IPS-18a (cell line): ENCODE data around the gene MFAP3L.
A peak's percentile ranks its signal among the peaks of the same experiment; 100 is the strongest.
"Not testable (repeated sequence)": the region's sequence is repeated elsewhere in the genome, so short reads cannot be mapped to it uniquely, and the experiment has no call there.

Source experiments
- H3K27ac ChIP-seq: one replicate; pipeline ENCODE4 v1.5.1; 2013; ENCODE audit warnings: low read length
- H3K27me3 ChIP-seq: one replicate; pipeline ENCODE4 v1.6.1; 2013; ENCODE audit warnings: mild to moderate bottlenecking, low read length; ENCODE audit not compliant: control insufficient read depth, insufficient read depth
- H3K36me3 ChIP-seq: one replicate; pipeline ENCODE4 v1.6.1; 2013; ENCODE audit warnings: low read depth, low read length; ENCODE audit not compliant: control insufficient read depth
- H3K4me1 ChIP-seq: one replicate; pipeline ENCODE4 v1.6.1; 2013; ENCODE audit warnings: low read depth, low read length; ENCODE audit not compliant: control insufficient read depth
- H3K4me3 ChIP-seq: one replicate; pipeline ENCODE4 v1.5.1; 2013; ENCODE audit warnings: low read length
- H3K9ac ChIP-seq: one replicate; pipeline ENCODE4 v1.6.1; 2013; ENCODE audit warnings: mild to moderate bottlenecking, low read length, moderate library complexity
- H3K9me3 ChIP-seq: one replicate; pipeline ENCODE4 v1.6.1; 2013; ENCODE audit warnings: low read depth, low read length; ENCODE audit not compliant: control insufficient read depth

The MFAP3L gene

DNA sequence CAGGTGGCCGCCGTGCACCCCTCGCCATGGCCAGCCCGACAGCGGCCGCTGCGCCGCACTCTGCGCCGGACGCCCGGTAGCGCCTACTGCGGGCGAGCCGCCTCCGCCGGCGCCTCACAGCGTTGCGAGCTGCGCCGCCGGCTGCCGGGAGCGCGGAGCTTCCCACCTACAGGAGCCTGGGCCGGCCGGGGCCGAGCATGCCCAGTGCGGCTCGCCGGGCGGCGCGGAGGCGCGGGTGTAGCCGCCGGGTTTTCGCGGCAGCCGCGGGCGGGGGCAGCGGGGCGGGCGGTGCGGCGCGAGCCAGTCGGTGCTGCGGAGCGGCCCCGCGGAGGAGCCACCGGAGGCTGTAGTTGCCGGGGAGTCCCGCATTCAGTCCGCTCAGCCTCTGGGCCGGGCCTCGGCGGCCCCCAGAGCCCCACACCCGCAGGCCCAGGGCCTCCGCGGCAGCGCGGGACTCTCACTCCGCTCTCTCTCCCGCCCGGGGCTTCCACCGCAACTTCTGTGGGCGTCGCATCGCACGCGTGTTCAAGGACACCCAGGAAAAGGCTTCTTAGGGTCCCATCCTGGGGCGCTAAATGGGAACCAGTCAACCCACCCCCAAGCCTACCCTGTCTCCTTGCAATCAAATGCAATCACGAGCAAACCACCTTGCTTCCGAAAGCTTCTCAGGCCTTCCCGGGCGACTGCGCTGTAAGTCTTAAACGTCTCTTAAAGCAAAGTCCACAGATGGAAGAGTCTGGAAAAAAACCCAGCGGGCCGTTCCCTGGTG lies at the start of gene MFAP3L:
TSS of gene MFAP3L (minus strand) at position 143 of the 769 bp plus-strand sequence. CDS start 20,518 bp downstream, outside the sequence.
- Histone ChIP-seq H3K9me3 (no peaks in the 10 kb centered on the region), H3K9ac (peak within 1 kb of the TSS; percentile 78), H3K4me3 (peak within 1 kb of the TSS; percentile 86), H3K36me3 (no peaks in the 10 kb centered on the region), H3K27me3 (peaks cover 45% of the 10 kb centered on the region), H3K27ac (peak within 1 kb of the TSS; percentile 37), H3K4me1 (peaks cover 11% of the 10 kb centered on the region)

DNA sequence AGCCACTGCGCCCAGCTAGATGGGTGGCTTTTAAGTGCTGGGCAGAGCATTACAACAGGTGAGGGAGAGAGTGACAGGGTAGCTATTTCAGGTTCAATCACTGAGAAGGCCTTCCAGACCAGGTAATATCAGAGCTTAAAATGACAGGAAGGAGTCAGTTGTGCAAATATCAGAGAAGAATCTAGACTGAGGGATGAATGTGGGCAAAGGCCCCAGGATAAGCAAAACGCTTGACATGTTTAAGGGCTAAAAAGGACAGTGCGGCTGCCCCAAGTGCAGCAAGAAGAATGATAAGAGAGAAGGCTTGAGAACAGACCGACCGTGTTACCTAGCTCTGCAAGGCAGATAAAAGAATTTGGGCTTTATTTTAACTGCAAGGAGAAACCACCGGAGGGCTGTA lies 45.0 kb upstream of the MFAP3L start:
- no peak overlapping the region for H3K9ac ChIP-seq
- H3K4me1 ChIP-seq: no peaks in the 10 kb centered on the region
- no peaks in the 10 kb centered on the region for H3K9me3 ChIP-seq
- peaks cover 42% of the 10 kb centered on the region for H3K36me3 ChIP-seq
- no peaks in the 10 kb centered on the region for H3K27me3 ChIP-seq
- no peak overlapping the region for H3K4me3 ChIP-seq
- no peak overlapping the region for H3K27ac ChIP-seq

DNA sequence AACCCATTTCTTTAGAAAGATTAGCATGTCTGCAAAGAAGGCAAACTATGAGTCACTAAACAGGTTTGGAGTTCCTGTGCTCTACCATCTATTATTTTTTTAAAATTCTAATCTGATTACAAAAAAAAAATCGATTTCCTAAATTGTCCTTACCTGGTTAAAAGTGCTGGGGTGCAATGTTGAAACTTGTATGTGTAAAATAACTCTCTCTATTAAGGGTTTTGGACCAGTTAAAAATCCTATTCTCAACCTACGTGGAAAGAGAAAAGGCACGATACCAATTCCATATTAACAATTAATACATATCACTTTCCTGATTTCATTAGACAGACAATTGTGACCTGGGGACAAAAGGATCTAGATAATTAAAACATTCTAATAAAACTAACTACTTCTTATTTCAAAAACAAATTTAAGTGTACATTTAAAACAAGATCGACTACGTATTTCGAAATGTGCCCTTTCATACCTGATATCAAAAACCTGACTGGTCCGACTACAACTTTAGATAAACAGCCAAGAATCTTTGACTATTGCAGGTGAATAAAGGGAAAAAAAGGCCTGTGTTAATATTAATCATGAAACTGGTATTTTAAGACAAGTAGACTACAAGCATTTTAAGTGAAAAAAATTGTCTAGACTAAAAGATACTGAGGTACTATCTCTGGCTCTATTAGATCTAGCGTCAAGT lies 42.4 kb upstream of the MFAP3L start:
- peaks cover 42% of the 10 kb centered on the region for H3K36me3 ChIP-seq
- H3K4me3 ChIP-seq: no peak overlapping the region

DNA sequence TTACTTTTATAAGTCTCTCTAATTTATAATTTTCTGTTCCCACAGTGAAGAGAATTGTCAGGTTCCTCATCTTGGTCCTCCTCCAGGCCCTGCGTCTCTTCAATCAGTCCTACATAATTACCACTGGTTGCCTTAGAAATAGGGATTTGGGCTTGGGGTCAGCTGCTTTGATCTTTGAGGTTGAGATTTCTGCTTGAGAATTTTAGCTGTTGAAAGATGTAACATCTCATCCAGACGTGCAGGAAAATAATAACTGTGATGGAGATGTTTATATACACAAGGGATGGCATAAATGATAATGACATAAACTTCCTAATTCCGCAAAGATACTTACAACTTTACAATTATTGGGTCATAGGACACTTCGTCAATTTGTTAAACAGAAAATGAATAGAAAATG lies 33.2 kb upstream of the MFAP3L start:
- Histone ChIP-seq H3K27me3 (no peaks in the 10 kb centered on the region), H3K27ac (no peak overlapping the region), H3K4me1 (no peaks in the 10 kb centered on the region), H3K4me3 (no peak overlapping the region), H3K9me3 (no peaks in the 10 kb centered on the region), H3K9ac (no peak overlapping the region), H3K36me3 (peaks cover 37% of the 10 kb centered on the region)

More for the DNA sequence above, 42.4 kb upstream of the MFAP3L start:
- H3K27ac ChIP-seq: no peak overlapping the region
- H3K9me3 ChIP-seq: no peaks in the 10 kb centered on the region
- no peaks in the 10 kb centered on the region for H3K4me1 ChIP-seq
- no peak overlapping the region for H3K9ac ChIP-seq
- no peaks in the 10 kb centered on the region for H3K27me3 ChIP-seq

DNA sequence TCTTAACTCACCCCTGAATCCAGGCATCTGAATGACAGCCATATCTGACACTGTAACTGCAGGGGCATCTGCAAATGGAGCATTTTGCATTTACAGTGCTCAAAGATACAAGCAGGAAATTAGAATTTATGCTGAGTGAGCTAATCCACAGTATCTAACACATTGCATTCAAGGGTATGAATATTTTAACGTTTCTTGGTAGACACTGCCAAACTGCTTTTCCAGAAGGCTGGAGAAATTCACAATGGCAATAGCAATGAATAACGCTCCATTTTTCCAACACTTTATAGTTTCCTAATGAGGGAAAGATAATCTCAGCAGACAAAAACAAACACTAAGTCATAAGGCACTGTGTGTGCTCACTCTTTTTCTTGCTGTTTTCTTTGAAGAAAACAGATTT lies 32.6 kb upstream of the MFAP3L start:
- Histone ChIP-seq H3K27ac (no peak overlapping the region), H3K9me3 (no peaks in the 10 kb centered on the region), H3K4me3 (no peak overlapping the region), H3K27me3 (no peaks in the 10 kb centered on the region), H3K36me3 (peaks cover 37% of the 10 kb centered on the region), H3K9ac (no peak overlapping the region), H3K4me1 (no peaks in the 10 kb centered on the region)

DNA sequence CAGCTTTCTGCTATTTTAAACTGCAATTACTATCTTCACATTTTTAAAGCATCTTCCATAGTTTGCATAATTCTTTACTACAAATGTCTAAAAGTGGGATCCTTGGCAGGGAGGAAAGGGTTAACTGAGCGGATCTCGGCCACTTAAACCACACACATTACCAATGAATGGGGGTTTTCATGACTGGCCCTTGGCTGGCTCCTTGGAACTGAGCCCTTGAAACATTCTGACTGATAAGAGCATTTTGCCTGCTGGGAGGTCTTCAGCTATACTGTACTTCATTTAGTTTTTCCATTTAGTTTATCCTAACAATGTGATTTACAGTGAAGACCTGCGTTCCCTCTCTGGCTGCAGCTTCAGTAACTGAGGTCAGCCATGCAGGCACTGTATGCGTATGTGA lies 31.7 kb upstream of the MFAP3L start:
- Histone ChIP-seq H3K27ac (no peak overlapping the region), H3K36me3 (peaks cover 30% of the 10 kb centered on the region), H3K9ac (no peak overlapping the region), H3K4me1 (no peaks in the 10 kb centered on the region), H3K9me3 (no peaks in the 10 kb centered on the region), H3K4me3 (no peak overlapping the region), H3K27me3 (no peaks in the 10 kb centered on the region)

DNA sequence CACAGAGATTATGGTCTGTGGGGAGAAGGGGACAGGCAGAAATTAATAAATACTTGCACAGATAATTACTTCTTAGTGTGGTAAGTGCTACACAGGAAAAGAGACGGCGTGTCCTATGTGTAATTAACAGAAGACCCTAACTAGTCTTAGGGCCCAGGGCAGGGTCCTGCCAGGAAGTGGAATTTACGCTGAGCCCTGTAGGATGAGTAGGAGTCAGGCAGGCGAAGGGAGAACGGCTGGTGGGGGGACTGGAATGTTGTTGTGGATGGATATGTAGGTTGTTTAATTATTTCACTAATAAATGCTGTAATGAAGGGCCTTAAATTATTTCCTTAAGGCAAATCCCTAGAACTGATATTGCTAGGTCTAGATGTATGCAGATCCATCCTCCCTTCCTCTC lies 26.7 kb upstream of the MFAP3L start:
- Histone ChIP-seq H3K9ac (no peak overlapping the region), H3K27ac (no peak overlapping the region)

DNA sequence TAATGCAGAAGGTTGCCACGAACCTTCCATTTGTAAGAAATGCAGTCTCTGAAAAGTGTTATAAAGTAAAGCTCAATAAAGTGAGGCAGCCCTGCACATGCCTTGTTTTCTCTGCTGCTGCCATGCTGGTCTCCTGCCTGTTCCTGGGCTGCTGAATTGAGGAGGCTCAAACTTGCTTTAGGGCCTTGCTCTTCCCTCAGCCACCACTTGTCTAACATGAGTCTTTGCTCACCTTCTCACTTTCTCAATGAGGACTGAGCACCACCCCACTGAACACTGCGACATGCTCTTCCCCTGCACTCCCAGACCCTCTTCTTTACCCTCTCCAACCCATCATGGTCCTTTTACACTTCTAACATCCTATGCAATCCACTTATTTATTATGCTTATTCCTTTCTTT lies 25.2 kb upstream of the MFAP3L start:
- Histone ChIP-seq H3K4me3 (no peak overlapping the region), H3K27me3 (no peaks in the 10 kb centered on the region)

More for the DNA sequence above, 26.7 kb upstream of the MFAP3L start:
- Histone ChIP-seq H3K36me3 (no peaks in the 10 kb centered on the region), H3K4me3 (no peak overlapping the region), H3K27me3 (no peaks in the 10 kb centered on the region), H3K9me3 (no peaks in the 10 kb centered on the region), H3K4me1 (no peaks in the 10 kb centered on the region)

DNA sequence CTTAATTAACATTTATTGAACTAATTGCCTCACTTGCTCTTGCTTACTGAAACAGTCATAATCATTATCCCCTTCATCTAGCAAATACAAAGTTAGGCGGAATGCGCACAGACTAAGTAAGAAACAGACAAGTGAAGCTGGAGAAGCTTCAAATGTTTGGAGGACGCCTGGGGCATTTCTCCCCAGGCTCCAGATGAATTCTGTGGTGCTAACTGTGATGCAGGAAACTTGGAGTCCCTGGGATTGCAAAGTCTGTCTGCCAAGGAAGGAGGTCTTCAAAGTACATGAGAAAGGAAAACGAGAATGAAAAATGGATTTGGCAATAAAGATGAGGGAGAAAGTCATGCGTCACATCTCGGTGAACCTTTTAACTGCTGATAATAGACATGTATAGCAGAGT lies 23.6 kb upstream of the MFAP3L start:
- H3K27ac ChIP-seq: no peak overlapping the region
- H3K27me3 ChIP-seq: no peaks in the 10 kb centered on the region
- H3K4me1 ChIP-seq: no peaks in the 10 kb centered on the region
- no peaks in the 10 kb centered on the region for H3K36me3 ChIP-seq
- H3K9ac ChIP-seq: no peak overlapping the region
- no peaks in the 10 kb centered on the region for H3K9me3 ChIP-seq
- H3K4me3 ChIP-seq: no peak overlapping the region

More for the DNA sequence above, 25.2 kb upstream of the MFAP3L start:
- no peak overlapping the region for H3K27ac ChIP-seq
- H3K36me3 ChIP-seq: no peaks in the 10 kb centered on the region
- H3K4me1 ChIP-seq: no peaks in the 10 kb centered on the region
- no peaks in the 10 kb centered on the region for H3K9me3 ChIP-seq
- H3K9ac ChIP-seq: no peak overlapping the region

DNA sequence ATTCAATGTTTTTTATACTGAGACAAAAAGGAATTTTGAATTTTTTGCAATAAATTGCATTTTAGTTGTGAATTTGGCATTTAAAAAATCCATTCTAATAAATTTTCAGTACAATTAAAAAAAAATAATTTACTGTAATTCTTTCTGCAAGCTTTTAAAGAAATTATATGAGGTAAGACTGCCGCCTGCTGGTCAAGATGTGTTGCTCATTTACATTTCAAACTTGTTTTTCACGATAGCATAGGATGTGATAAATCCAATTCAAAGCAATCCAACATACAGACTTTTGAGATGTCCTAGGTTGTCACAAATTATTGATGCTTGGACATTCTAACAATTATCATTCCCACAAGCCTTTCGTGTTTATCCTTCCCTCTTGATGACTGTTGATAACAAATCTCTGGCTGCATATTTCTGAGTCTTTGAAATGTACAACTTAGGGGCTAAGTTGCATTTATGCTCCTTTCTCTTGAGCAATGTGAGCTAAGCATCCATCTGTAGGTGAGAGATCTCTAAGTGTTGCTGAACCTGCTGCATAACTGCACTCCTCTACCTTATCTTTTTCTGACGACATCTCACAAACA lies 21.7 kb upstream of the MFAP3L start:
- no peak overlapping the region for H3K27ac ChIP-seq
- no peak overlapping the region for H3K9ac ChIP-seq
- H3K9me3 ChIP-seq: no peaks in the 10 kb centered on the region
- H3K36me3 ChIP-seq: no peaks in the 10 kb centered on the region
- no peak overlapping the region for H3K4me3 ChIP-seq
- no peaks in the 10 kb centered on the region for H3K27me3 ChIP-seq
- H3K4me1 ChIP-seq: no peaks in the 10 kb centered on the region

DNA sequence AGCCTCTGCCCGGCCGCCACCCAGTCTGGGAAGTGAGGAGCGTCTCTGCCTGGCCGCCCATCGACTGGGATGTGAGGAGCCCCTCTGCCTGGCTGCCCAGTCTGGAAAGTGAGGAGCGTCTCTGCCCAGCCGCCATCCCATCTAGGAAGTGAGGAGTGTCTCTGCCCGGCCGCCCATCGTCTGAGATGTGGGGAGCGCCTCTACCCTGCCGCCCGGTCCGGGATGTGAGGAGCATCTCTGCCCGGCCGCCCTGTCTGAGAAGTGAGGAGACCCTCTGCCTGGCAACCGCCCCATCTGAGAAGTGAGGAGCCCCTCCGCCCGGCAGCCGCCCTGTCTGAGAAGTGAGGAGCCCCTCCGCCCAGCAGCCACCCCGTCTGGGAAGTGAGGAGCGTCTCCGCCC lies 20.0 kb upstream of the MFAP3L start:
- not testable (repeated sequence) for H3K36me3 ChIP-seq, H3K4me3 ChIP-seq, H3K27me3 ChIP-seq, H3K9me3 ChIP-seq, H3K9ac ChIP-seq, H3K4me1 ChIP-seq, H3K27ac ChIP-seq
